ENCODE measurements around the gene IRX1.

Gene IRX1

DNA sequence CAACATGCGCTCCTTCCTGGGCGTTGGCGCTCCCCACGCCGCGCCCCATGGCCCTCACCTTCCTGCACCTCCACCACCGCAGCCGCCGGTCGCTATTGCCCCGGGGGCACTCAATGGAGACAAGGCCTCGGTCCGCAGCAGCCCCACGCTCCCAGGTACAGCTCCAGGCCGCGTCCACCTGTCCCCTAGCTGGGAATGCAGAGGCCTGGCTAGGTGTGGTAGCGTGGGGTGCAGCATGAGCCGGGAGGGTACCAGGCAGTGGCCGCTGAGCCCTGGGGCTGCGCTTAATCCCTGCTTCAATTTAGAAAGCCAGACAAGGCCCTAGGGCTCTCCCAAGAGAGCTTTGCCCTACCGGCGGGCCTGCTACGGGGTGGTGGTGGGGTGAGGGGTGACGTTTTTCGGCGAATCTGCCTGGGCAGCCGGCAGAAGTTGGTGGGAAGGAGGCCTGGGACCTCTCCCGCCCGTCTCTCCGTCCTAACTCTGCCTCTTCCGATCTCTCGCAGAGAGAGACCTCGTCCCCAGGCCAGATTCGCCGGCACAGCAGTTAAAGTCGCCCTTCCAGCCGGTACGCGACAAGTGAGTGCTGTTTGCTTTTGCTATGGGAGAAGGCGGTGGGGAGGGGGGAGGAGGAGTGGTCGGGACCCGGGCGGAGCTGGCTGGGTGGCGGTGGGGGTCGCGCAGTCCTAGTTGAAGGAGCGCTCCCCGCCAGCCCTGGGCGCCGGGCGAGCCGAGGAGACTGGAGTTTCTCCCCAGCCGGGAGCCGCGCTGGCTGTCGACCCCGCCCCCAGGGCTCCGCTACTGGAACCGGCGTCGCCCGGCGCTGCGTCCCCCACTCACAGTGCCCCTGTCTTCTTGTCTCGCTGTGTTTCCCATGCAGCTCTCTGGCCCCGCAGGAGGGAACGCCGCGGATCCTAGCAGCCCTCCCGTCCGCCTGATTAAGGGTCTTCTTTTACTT is 4.8 kb downstream of the IRX1 start:
- no peak for FAIRE-seq

DNA sequence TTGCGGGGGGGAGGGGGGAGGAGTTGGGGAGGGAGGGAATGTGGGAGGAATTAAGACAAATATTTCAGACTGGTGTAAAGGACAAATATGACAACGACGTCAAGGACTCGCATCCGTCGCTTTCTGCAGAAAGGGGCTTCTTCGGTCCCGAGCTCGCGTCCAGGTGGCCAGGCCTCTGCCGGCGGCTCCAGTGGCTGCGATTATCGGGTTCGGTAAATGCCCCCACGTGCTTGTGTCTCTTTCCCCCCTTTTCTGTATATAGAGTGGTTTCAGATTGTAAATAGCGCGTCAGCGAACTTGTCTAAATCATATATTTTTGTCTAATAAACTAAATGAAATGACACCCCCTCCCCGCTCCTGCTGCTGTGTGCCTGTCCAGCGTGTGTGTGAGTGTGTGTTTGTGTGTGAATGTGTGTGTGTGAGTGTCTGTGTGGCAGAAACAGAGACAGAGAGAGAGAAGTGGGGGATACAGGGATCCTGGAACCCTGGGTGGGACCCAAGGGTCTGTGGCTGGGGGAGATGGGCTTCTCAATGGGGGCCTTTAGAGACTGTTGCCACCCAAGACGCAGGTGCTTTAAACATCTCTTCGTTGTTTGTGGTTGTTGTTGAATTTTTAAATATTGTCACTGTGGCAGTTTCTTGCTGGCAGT is 5.6 kb downstream of the IRX1 start:
- no peak for FAIRE-seq

DNA sequence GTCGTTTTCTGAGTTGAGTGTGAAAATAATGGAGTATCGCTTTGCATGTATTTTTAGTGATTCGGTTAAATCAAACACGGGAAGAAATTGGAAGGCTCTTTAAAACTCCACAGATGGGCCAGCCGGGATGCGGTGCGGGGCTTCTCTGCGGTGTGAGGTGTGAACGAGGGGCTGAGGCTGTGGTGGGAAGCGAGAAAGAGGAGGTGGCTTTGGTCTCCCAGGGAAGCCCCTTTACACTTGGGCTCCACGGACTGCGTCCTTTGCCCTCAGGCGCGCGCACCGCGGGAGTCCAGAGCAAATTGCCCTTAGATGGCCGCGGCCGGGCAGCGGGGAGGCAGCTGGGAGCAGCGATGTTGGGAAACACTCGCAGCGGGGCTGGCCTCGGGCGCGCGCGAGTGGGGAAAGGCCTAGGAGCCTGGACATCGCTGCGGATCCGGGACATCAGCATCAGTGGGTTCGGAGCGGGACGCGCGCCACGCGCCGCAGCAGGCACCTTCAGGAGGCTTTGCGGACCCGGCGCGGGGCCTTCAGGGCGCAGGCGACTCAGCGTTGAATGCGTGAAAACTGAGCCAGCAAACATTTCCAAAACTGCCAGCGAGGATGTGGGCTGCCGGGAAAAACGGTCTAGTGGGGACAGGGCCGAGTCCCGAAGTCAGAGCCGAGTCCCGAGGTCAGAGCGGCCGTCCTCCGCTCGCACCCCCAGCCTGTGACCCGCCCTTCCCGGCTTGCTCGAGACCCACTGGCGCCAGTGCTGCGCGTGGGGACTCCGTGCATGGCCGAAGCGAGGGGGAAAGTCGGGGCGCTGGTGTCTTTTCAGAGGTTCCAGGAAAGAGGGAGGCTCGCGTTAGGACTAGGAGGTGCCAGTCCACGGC is 6.5 kb downstream of the IRX1 start:
- FAIRE-seq, result no peak

DNA sequence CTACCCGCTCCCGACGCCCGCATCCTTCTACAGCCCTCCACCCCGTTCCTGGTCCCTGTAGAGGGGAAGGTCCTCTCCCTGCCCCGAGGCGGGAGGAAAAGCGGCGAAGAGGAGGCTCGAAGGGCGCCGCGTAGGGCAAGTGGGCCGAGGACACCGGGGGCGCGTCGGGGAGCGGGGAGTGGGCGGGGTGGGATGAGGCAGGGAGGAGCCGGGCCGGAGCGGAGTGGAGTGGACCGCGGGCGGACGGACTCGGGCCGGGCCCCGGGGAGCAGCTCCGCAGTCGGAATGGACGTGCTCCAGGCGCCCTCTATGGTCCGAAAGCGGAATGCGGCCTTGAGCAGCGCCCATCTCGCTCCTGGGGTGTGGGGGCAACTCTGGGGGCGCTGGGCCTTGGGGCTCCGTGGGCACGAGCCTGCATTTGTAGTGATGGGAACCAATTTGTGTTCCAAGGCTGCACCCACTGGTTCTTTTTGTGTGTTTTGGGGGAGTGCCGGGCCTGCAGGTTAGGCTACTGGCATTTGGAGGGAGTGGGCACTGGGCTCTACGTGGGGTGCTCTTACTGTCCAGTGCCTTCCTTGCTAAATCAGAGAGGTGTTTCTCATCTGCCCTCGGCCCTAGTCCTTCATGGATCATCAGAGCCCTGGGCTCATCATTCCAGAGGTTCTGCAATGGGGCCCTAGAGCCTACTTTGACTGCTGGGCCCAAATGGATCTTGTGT is 7.3 kb downstream of the IRX1 start:
- no peak for FAIRE-seq

DNA sequence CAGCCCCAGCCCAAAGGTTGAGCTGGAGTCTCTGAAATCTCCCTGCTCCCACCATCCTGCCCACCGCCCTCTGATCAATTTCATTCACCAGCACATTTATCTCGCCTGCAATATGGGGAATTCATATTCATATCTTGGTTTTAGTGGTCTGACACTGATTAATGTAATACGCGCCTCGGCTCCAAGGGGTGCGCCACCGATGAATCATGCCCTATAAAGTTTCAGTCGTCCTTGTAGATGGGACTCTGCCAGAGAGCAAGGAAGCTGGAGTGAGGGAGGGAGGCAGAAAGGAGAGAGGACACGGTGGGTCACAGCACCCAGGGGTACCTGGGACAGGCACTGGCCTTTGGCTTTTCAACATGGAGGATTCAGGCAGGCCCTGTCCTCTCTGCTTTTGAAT is 8.9 kb downstream of the IRX1 start:
- no peak for FAIRE-seq

DNA sequence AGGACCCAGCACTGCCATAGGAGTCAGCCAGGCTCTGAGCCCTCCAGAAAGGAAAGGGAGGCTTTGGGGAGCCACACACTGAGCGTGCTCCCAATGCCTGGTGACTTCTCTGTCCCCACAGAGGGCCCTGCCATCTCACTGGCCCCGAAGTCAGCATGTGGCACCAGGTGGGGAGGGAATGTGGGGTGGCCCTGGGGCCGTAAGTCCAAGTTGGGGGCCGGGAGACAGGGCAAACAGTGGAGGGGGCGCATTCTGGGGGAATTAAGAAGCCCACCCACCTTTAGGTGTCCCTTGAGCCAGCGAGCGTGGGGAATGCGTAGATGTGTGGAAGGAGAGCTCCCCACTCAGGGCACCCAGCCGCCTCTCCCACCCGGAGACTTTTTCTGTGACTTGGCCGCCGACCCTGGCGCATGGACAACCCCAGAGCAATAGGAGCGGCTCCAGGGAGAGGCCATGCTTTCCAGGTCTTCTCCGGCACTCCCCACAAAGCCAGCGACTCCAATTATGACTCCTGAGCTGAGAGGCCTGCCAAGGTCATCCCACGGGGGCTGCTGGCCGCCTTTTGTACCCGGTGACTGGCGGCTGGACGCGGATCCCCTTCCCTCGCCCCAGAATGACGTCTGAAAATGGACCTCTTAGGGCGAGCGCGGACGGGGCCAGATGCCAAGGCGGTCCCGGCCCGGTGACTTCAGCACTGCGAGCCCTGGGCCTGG is 9.8 kb downstream of the IRX1 start:
- no peak for FAIRE-seq

GRCh38 chr5:3606121-3606831 is 10.6 kb downstream of the IRX1 start:
- no peak for FAIRE-seq

DNA sequence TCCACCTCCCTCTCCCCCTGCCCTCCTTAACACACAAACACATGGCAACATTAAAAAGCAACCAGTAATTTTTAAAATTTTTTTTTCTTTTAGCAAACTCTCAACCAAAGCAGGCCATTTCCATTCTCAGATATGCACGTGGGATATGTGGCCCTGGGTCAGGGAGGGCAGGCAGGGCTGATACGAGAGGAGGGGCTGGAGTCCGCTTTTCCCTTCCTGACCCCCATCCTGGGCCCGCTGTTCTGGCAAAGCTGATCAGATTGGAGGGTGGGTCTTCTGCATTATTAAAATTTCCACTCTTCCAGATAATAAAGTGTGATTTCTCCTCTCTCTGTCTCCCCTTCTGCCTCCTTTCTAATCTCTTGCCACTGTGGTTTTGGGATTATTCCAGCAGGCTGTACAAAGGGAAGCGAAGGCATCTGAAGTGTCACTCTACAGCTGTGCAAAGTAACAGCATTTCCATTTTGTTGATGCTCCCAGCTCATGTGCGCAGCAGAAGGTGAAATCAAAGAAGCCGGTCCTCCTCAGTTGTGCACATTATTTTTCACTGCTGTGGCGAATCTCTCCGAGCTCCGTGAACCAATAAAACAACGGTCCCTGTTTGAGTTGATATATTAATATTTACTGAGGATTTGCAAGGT is 12.0 kb downstream of the IRX1 start:
- FAIRE-seq, result no peak

- FAIRE-seq, result no peak
Observed at GRCh38 chr5:3609120-3609681, 13.6 kb downstream of the IRX1 start.

DNA sequence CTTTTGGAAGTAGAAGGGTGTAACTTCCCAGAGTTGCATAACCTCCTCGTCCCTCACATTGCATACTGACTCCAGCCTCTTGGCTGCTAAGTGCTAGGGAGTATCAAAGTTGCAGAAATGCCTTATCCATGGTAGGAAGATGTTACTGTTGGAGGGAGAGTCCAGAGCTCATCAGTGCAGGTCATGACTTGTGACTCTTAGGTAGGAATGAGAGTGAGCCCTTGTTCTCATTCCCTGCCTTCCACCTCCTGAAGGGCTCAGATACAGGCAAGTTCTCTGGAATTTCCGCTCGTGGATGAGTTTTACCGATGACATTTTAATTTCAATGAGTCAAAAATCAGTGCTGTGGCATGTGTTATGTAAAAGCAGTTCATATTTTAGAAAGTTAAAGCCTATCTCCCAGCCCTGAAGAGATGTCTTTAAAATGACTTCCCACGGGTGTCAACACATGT is 17.0 kb downstream of the IRX1 start:
- no peak for FAIRE-seq

DNA sequence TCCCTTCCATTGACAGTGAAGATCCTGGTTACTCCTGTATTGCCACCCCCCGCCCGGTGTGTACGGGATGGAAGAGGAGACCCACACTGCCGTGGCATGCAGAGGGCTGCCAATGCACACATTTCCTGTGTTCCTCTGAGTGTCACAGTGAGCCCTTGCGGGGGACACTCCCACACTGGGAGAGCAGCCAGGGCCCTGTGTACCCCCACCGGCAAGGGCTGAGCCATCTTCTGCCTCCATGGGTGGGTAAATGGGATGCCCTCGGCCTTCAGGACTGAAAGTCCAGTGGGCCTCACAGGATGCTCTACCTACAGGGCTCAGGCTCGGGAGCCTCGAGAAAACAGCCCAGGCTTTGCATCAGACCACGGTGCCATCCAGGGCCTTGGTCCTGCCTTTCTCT is 18.1 kb downstream of the IRX1 start:
- FAIRE-seq, result no peak

DNA sequence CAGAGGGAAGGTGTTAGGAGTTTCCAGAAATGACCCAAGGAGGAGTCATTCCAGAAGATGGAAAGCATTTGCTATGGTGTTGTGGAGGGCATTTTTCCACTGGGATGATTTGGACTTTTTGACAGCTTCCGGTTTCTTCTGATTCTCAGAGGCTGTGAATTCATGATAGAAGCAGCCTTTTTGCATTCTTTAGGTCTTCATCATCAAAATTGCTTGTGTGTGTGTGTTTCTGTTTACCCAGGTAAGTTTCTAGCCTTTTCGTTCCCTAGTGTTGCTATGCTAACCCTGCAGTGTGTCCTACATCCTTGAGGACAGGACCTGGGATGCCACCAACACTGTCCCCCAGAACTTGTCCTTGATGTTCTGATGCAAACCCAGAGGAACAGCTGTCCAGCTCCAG is 19.6 kb downstream of the IRX1 start:
- no peak for FAIRE-seq

GRCh38 chr5:3615829-3616228 is 20.2 kb downstream of the IRX1 start:
- no peak for FAIRE-seq

- no peak for FAIRE-seq
Observed at GRCh38 chr5:3619579-3619978, 23.9 kb downstream of the IRX1 start.

GRCh38 chr5:3622961-3623360 is 27.3 kb downstream of the IRX1 start:
- FAIRE-seq, result no peak

GRCh38 chr5:3625626-3626025 is 30.0 kb downstream of the IRX1 start:
- FAIRE-seq, result no peak

DNA sequence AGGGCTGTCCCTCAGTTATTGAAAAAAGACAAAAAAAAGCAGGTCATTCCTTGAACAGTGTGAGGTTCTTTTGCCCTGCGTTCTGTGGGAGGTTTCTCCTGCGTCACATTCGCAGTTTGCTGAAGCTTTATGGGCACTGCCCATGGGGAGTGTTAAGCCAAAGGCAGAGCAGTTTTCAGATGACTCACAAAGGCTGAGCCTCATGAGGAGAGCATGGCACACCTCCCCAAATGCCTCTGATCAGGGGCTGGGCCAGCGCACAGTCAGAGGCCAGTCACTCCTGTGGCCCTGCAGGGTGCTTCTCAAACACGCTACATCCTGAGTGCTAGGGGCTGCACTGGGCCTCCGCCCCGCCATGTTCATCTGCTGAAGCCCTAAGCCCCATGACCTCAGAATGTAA is 38.4 kb downstream of the IRX1 start:
- FAIRE-seq, result no peak

- no peak for FAIRE-seq
Observed at GRCh38 chr5:3639175-3639574, 43.5 kb downstream of the IRX1 start.

- no peak for FAIRE-seq
Observed at GRCh38 chr5:3642231-3642630, 46.6 kb downstream of the IRX1 start.

DNA sequence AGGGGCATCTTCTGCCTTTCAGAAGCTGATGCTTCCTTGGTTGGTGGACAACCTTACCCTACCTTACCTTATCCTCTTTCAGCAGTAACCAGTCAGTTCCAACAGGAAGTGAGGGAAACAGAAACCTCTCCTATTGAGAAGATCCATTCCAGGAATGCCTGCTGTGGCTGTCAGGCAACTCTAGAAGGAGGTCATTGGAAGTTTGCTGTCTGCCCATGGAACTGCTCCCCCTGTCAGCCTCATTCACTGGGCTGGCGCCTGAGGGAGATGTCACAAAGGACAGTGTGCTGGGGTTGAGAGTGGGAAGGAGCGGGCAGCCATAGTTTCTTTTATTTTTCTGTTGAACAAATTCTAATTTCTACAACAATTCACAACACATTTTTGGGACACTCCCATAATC is 54.7 kb downstream of the IRX1 start:
- FAIRE-seq, result no peak

Data from colon (tissue), 2 donors.